GM12873 (cell line): ENCODE results near the gene KLHL29.

Source experiments
- TF ChIP-seq, protein P1 (sequence below): IDR thresholded peaks from 2 replicates; pipeline ENCODE4 v1.5.1; 2012; ENCODE audit warnings: low read depth, mild to moderate bottlenecking, moderate library complexity, low read length, control low read depth; ENCODE audit not compliant: insufficient read depth; ENCODE audit errors: missing control alignments

The KLHL29 gene

DNA sequence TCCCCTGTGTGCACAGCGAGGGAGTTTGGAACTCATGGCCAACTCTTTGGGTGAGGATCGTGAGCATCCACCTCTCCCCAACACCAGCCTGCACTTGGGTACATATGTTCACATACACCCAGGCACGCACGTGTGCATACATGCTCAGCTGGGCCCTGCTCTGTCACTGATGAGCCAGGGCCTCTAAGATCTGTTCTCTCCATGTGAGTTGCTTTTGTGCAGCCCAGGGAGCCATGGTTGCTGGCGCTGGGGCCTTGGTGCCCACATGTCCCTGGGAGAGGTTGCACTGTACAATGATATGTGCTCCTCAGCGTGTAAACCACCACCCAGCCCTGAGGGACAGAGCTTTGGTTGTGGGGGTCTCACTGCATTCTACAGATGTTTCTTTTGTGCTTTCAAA, 44.1 kb downstream of the KLHL29 start:
- TF ChIP-seq, protein P1, sequence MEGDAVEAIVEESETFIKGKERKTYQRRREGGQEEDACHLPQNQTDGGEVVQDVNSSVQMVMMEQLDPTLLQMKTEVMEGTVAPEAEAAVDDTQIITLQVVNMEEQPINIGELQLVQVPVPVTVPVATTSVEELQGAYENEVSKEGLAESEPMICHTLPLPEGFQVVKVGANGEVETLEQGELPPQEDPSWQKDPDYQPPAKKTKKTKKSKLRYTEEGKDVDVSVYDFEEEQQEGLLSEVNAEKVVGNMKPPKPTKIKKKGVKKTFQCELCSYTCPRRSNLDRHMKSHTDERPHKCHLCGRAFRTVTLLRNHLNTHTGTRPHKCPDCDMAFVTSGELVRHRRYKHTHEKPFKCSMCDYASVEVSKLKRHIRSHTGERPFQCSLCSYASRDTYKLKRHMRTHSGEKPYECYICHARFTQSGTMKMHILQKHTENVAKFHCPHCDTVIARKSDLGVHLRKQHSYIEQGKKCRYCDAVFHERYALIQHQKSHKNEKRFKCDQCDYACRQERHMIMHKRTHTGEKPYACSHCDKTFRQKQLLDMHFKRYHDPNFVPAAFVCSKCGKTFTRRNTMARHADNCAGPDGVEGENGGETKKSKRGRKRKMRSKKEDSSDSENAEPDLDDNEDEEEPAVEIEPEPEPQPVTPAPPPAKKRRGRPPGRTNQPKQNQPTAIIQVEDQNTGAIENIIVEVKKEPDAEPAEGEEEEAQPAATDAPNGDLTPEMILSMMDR, result no peak

DNA sequence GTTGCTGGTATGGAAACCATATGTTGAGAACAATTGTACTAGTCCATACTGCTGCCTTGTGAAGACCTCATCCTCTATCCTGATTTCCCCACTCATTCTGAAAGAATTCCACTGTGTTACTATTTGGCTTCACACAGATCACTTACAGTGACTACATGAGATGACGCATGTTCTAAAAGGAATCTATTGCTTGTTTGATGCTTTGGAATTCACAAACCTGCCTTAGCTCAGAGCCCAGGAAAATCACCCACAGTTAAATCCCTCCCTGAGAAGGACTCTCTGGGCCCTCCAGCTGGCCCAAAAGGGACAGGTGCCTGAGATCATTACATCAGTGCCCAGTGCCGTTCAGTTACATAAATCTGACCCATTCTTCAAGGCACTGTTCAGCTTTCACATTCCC, 45.3 kb downstream of the KLHL29 start:
- TF ChIP-seq, protein P1, result no peak

DNA sequence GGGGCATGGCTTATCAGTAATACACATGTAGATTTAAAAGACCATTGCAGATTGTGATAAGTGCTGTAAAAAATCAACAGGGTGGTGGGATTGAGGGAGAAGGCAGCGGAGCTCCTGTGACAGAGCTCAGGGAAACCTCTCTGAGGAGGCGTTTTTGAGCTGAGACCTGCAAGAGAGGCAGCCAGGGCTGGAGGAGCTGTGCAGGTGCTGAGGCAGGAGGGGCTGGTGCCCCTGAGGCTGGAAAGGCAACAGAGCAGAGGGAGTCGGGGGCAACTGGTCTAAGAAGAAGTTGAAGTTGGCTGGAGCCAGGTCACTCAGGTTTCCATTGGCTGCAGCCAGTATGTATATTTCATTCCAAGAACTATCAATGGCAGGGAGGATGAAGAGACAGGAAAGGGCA, 47.6 kb downstream of the KLHL29 start:
- TF ChIP-seq, protein P1, result no peak

DNA sequence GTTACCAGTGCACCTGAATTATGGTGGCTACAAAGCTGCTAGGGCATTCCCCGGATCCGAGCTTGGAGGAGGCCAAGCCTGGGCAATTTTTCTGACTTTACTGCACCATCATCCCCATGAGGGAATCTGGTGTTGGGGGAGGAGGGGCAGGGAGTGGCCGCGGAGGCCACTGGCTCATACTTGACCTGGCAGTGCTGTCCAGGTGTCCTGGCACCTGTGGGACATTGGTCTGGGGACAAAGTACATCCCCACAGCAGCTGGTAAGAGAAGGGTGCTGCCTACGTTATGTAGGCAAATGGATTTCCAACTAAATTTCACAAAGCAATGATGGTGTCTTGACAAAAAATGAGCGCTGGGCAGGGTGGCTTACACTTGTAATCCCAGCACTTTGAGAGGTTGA, 48.3 kb downstream of the KLHL29 start:
- TF ChIP-seq, protein P1, result no peak

DNA sequence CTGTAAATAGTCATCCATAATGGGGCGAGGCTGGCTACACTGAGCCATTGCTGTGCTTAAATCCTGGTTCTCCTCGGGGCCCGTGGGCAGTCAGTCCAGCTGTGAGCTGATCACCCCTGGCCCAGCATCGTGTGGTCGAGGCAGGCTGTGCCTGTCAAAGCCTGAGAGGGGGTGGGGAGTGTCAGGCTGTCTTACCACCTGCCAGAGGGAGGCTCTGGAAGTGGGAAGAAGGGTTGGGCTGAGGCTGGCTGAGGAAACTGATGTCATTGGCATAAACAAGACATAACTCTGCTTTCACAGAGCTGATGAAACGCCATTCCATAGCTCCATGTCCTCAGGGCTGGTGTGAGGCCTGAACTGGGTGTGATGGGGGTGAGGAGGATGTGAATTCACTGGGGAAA, 49.7 kb downstream of the KLHL29 start:
- TF ChIP-seq, protein P1, result no peak

DNA sequence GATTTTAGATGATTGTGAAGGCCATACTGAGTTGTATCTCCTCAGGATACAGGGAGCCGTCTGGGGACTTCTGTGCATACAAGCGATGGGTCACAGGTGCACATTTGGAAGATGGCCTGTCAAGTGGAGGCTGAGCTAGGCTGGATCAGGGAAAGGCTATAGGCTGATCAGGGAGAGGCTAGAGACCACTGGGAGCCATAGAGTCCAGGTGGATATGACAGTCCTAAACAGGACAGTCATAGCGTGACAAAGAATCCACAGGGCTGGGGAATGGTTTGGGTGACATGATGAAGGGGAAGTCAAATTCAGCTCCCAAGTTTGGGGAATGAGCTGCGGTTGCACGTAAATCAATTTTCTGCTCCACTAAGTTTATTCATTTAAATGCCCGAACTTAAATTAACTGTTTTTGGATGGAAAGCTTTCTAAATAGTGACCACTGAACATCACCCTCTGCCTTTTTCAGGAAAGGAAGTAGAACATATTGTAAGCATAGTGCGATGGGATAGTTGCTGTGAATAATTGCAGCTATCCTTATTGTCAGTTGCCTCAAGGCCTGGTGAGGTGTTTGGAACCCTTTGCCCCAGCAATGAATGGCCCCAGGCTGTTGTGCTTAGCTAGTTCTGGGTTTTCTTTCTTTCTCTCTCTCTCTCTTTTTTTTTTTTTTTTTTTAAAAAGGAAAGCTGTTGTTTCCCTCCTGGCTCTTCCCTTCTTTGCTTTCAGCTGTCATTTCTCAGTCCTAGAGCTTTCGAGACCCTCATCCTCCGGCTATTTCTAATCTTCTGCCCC, 50.5 kb downstream of the KLHL29 start:
- TF ChIP-seq, protein P1, result no peak

DNA sequence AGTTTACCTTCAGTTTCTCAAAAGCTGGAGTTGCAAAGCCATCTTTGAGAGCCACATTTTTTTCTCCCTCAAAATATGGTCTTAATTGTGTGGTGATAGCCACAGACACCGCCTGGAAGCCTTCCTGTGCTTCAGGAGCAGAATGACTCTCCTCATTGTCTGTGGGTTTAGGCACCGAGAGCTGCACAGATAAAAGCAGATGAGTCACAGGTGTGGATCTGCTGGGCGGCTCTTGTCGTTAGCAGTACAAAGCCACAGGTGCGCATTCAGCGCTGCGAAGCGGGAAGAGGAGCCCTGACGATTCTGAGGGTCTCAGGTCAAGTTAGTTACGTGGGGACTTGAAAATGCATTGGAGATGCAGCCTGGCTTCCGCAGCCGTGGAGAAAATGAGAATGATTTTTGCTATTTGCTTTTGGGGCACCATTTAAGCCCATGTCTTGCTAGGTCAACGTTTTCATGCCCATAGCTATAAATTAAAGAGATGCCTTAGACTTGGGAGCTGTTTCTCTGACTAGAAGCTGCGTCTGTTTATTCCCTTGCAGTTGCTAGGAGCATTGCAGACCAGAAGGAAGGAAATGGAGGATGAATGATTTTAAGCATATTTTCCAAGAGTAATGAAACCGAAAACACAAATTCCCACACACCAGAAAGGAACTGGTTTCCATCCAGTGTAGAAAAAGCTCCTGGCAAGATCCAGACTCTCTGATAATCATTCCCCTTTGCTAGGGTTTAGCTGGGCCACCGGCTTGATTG, 51.5 kb downstream of the KLHL29 start:
- TF ChIP-seq, protein P1, result no peak
